ENCODE results near the gene NUDT7. TPM values are rescaled to one million over a fixed set of nuclear protein-coding genes. Genes with fewer than 3 reads are reported as not detected.

NUDT7 gene
- total RNA-seq, 1 experiment from 2014 or later, result 1.2 TPM

GRCh38 chr16:77675464-77676324, 46.6 kb upstream of the NUDT7 start:
- ChIA-PET CTCF (interaction anchor here (1.3 kb wide), 1 partner anchor 327 kb away, joined by 3 read pairs; no protein-coding TSS in a partner anchor), POLR2A (ENCODE audit: low non-redundant PET) (no interaction called here)
- no peak overlapping the region for H3K4me3 ChIP-seq (ENCODE audit: low read depth, low read length, poor library complexity, severe bottlenecking)
- TF ChIP-seq CTCF (conservative IDR thresholded peaks at IDR 0.05; ENCODE audit: low read depth, low read length), result peak; percentile 90
- TF ChIP-seq EZH2 (IDR thresholded peaks at IDR 0.05; ENCODE audit: borderline replicate concordance, low read depth, low read length, poor library complexity, severe bottlenecking), result no peak
- intact Hi-C loops (cut with micrococcal nuclease; ENCODE audit: unreplicated experiment), result loop anchor here (1.0 to 10.0 kb wide), 5 partner anchors 296 to 1929 kb away; partner anchors contain the start of gene MAF
- DNase-seq (ENCODE audit: low spot score), result peak; percentile 82
- H3K27me3 ChIP-seq (replicated peaks; ENCODE audit: insufficient read depth, low read depth, low read length, poor library complexity), result no peaks in the 10 kb centered on the region
- no peaks in the 10 kb centered on the region for H3K9me3 ChIP-seq (ENCODE audit: low read depth, low read length, poor library complexity, severe bottlenecking)
- H3K4me1 ChIP-seq (ENCODE audit: insufficient read depth, low read length, poor library complexity, severe bottlenecking), result no peaks in the 10 kb centered on the region
- H3K36me3 ChIP-seq (ENCODE audit: insufficient read depth, low read length, poor library complexity, severe bottlenecking), result no peaks in the 10 kb centered on the region
- no TSS peak for BruUV-seq (replicated peaks)
- no peak overlapping the region for H3K27ac ChIP-seq (ENCODE audit: low read depth, low read length, poor library complexity, severe bottlenecking)

- Histone ChIP-seq H3K4me1 (ENCODE audit: insufficient read depth, low read length, poor library complexity, severe bottlenecking) (no peaks in the 10 kb centered on the region), H3K27ac (ENCODE audit: low read depth, low read length, poor library complexity, severe bottlenecking) (no peak overlapping the region), H3K4me3 (ENCODE audit: low read depth, low read length, poor library complexity, severe bottlenecking) (no peak overlapping the region), H3K36me3 (ENCODE audit: insufficient read depth, low read length, poor library complexity, severe bottlenecking) (no peaks in the 10 kb centered on the region), H3K27me3 (replicated peaks; ENCODE audit: insufficient read depth, low read depth, low read length, poor library complexity) (no peaks in the 10 kb centered on the region), H3K9me3 (ENCODE audit: low read depth, low read length, poor library complexity, severe bottlenecking) (no peaks in the 10 kb centered on the region)
- no peak for DNase-seq (ENCODE audit: low spot score)
- ChIA-PET CTCF (no interaction called here), POLR2A (ENCODE audit: low non-redundant PET) (no interaction called here)
- no TSS peak for BruUV-seq (replicated peaks)
- TF ChIP-seq EZH2 (IDR thresholded peaks at IDR 0.05; ENCODE audit: borderline replicate concordance, low read depth, low read length, poor library complexity, severe bottlenecking) (no peak), CTCF (conservative IDR thresholded peaks at IDR 0.05; ENCODE audit: low read depth, low read length) (no peak)
- intact Hi-C loops (cut with micrococcal nuclease; ENCODE audit: unreplicated experiment), result loop anchor here (5.0 to 10.0 kb wide), 2 partner anchors 560 to 1928 kb away; partner anchors contain the start of gene MAF
Observed at GRCh38 chr16:77677129-77677528, 45.2 kb upstream of the NUDT7 start.

GRCh38 chr16:77679391-77679790, 42.9 kb upstream of the NUDT7 start:
- no peaks in the 10 kb centered on the region for H3K36me3 ChIP-seq (ENCODE audit: insufficient read depth, low read length, poor library complexity, severe bottlenecking)
- no peaks in the 10 kb centered on the region for H3K4me1 ChIP-seq (ENCODE audit: insufficient read depth, low read length, poor library complexity, severe bottlenecking)
- no TSS peak for BruUV-seq (replicated peaks)
- intact Hi-C loops (cut with micrococcal nuclease; ENCODE audit: unreplicated experiment), result loop anchor here (5.0 to 10.0 kb wide), 2 partner anchors 558 to 1925 kb away; partner anchors contain the start of gene MAF
- ChIA-PET CTCF (no interaction called here), POLR2A (ENCODE audit: low non-redundant PET) (no interaction called here)
- H3K9me3 ChIP-seq (ENCODE audit: low read depth, low read length, poor library complexity, severe bottlenecking), result no peaks in the 10 kb centered on the region
- H3K27ac ChIP-seq (ENCODE audit: low read depth, low read length, poor library complexity, severe bottlenecking), result no peak overlapping the region
- no peak for TF ChIP-seq EZH2 (IDR thresholded peaks at IDR 0.05; ENCODE audit: borderline replicate concordance, low read depth, low read length, poor library complexity, severe bottlenecking)
- no peak for TF ChIP-seq CTCF (conservative IDR thresholded peaks at IDR 0.05; ENCODE audit: low read depth, low read length)
- H3K27me3 ChIP-seq (replicated peaks; ENCODE audit: insufficient read depth, low read depth, low read length, poor library complexity), result no peaks in the 10 kb centered on the region
- no peak for DNase-seq (ENCODE audit: low spot score)
- H3K4me3 ChIP-seq (ENCODE audit: low read depth, low read length, poor library complexity, severe bottlenecking), result no peak overlapping the region

All from A673 (cell line).